Measurements from ENCODE around the gene PPTC7.

DNA sequence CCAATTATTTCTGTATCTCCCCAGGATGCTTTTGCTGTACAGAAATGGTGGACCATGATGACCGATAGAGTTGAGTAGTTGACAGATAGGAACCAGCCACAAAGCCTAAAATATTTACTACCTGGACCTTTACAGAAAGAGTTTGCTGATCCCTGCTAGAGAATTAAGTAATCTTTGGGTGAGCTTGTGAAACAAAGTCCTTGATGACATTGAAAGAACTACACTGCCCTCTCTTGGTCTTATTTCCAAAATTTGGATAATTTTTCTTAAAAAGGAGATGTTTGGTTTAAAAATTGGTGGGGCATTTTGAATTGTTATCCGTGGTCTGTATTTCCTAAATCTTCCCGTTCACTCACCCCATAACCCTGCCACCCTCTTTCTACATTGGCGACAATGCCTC is 17.1 kb upstream of the PPTC7 start:
- TF ChIP-seq, protein P1, sequence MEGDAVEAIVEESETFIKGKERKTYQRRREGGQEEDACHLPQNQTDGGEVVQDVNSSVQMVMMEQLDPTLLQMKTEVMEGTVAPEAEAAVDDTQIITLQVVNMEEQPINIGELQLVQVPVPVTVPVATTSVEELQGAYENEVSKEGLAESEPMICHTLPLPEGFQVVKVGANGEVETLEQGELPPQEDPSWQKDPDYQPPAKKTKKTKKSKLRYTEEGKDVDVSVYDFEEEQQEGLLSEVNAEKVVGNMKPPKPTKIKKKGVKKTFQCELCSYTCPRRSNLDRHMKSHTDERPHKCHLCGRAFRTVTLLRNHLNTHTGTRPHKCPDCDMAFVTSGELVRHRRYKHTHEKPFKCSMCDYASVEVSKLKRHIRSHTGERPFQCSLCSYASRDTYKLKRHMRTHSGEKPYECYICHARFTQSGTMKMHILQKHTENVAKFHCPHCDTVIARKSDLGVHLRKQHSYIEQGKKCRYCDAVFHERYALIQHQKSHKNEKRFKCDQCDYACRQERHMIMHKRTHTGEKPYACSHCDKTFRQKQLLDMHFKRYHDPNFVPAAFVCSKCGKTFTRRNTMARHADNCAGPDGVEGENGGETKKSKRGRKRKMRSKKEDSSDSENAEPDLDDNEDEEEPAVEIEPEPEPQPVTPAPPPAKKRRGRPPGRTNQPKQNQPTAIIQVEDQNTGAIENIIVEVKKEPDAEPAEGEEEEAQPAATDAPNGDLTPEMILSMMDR (IDR thresholded peaks at IDR 0.05; ENCODE audit: insufficient read depth, low read length), result no peak
- TF ChIP-seq, protein P2, sequence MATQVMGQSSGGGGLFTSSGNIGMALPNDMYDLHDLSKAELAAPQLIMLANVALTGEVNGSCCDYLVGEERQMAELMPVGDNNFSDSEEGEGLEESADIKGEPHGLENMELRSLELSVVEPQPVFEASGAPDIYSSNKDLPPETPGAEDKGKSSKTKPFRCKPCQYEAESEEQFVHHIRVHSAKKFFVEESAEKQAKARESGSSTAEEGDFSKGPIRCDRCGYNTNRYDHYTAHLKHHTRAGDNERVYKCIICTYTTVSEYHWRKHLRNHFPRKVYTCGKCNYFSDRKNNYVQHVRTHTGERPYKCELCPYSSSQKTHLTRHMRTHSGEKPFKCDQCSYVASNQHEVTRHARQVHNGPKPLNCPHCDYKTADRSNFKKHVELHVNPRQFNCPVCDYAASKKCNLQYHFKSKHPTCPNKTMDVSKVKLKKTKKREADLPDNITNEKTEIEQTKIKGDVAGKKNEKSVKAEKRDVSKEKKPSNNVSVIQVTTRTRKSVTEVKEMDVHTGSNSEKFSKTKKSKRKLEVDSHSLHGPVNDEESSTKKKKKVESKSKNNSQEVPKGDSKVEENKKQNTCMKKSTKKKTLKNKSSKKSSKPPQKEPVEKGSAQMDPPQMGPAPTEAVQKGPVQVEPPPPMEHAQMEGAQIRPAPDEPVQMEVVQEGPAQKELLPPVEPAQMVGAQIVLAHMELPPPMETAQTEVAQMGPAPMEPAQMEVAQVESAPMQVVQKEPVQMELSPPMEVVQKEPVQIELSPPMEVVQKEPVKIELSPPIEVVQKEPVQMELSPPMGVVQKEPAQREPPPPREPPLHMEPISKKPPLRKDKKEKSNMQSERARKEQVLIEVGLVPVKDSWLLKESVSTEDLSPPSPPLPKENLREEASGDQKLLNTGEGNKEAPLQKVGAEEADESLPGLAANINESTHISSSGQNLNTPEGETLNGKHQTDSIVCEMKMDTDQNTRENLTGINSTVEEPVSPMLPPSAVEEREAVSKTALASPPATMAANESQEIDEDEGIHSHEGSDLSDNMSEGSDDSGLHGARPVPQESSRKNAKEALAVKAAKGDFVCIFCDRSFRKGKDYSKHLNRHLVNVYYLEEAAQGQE (IDR thresholded peaks at IDR 0.05; ENCODE audit: insufficient replicate concordance, low read depth), result no peak

Measured in HL-60 (cell line).